GM18907 (cell line): ENCODE measurements around the gene ADARB1.

Source experiments
- ATAC-seq: cut with Tn5 transposase; IDR thresholded peaks from one replicate; pipeline ENCODE4 v1.9.1; 2021; ENCODE audit warnings: mild to moderate bottlenecking, moderate library complexity; ENCODE audit not compliant: unreplicated experiment

The ADARB1 gene

DNA sequence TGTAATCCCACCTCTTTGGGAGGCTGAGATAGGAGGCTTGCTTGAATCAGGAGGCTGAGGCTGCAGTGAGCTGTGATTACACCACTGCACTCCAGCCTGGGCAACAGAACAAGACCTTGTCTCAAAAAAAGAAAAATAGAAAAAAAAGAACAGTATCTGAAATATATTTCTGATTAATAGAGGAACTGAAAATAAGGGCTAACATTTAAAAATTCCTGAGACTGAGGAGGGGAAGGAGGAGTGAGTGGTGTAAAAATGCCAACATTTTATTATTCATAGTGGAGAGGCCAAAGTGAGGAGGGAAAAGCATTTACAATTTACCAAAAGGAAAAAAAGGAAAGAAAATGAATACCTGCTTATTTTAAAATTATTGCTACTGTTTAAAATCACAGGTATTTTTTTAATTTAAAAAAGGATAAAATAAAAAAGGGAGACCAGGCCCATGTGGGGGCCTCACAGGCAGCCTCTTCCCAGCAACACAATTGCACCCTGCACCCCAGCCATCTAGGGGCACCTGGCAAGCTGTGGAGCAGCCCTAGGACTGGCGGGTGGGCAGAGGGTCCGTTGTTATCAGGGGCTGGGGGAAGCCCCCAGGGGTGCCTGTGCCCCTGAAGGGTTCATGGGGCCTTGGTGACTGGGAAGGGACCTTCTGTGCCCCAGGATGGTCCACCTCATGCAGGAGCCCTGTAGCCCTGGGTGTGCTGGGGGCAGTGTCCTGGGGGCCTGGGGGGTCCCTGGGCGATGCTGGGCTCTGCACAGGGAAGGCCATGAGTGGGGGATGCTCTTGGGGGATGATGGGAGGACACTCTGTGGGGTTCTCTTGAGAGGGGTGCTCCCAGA, 34.8 kb upstream of the ADARB1 start:
- ATAC-seq = no peak

DNA sequence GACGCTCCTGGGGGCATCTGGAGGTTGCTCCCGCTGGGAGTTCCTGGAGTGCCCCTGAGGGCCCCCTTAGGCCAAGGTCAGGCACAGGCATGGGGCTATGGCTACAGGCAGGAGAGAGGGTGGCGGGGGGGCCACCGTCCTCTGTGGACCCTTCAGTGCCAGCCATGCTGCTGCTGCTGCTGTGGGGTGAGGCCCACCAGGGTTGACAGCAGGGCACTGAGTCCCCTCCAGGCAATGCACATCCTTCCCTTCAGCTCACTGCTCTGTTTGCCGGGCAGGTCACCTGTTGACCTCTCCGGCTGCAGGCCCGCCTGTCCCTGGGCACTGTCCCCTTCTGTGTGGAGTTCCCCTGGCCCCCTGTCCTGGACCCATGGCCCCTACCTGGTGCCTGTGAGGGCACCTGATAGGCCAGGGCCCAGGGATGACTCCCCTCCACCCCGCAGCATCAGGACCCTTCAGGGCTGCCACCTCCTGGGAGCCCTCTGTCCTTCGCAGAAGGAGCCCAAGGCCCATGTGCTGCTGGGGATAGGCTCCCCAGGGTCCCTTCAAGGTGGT, 34.1 kb upstream of the ADARB1 start:
- no peak for ATAC-seq

DNA sequence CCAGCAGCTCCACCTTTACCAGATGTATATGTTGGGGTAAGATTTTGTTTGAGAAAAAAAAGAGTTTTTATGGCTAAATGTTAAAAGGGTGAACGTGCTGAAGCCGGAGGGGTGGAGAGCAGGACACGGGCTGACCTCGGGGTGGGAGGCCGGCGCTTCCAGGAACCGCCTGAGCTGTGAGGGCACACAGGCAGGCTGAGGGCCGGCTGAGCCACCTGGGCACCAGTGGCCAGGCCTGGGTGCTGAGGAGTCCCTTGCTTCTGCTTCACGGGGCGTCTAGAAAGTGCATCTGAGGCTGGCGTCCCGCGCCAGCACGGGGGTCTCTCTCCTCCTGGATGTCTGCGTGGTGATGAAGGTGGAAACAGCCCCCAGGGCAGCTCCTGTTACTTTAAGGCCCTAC, 33.6 kb upstream of the ADARB1 start:
- no peak for ATAC-seq

DNA sequence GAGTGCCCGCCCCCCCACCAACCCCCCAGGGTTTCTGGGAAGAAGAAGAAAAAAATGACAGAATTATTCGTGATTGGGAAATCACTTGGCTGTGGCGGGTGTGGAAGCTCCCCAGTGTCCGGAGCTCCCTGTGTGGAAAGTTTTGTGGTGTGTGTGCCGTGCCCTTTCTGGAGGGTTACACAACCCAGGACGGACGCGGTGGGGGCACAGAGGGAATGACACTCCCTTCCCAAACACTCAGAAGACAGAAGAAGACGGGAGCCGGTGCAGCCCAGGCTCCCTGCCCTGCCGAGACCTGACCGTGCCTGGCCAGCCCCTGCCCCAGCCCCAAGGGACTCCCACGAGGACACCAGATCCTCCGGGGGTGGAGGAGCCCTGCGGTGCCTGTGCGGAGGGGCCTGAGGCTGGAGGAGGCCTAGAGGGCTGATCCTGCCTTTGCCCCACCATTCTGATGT, 33.0 kb upstream of the ADARB1 start:
- no peak for ATAC-seq

DNA sequence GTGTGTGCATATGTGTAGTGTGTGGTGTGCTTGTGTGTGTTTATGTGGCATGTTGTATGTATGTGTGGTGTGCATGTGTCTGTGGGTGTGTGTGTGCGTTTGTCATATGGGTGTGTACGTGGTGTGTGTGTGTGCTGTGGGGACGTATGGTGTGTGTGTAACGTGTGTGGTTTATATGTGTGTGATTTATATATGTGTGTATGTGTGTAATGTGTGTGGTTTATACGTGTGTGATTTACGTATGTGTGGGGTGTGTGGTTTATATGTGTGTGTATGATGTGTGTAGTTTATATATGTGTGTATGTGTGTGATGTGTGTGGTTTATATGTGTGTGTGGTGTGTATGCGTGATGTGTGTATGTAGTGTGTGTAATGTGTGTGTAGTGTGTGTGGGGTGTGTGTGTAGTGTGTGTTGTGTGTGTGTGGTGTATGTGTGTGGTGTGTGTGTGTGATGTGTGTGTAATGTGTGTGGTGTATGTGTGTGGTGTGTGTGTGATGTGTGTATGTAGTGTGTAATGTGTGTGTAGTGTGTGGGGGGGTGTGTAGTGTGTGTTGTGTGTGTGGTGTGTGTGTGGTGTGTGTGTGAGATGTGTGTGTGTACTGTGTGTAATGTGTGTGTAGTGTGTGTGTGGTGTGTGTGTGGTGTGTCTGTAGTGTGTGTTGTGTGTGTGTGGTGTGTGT, 32.3 kb upstream of the ADARB1 start:
- ATAC-seq = no peak

DNA sequence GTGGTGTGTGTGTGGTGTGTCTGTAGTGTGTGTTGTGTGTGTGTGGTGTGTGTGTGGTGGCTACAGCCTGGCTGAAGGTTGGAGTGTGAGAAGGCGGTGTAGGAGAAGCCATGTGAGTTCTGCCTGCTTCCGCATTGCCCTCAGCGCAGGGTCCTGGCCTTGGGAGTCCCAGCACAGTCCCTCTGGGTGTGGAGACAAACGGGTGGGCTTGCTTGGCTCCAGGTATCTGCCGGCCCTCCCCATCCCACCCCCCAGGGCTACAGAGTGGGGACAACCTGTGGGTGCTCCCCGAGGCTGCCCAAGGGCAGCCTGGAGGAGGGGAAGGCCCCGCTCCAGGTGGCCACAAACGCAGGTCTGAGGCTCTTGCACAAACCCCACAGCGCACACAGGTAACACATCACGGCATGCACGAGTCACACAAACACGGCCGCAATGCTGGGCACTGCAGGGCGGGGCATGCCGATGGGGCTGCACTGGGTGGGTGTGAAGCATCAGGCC, 31.7 kb upstream of the ADARB1 start:
- ATAC-seq = no peak

DNA sequence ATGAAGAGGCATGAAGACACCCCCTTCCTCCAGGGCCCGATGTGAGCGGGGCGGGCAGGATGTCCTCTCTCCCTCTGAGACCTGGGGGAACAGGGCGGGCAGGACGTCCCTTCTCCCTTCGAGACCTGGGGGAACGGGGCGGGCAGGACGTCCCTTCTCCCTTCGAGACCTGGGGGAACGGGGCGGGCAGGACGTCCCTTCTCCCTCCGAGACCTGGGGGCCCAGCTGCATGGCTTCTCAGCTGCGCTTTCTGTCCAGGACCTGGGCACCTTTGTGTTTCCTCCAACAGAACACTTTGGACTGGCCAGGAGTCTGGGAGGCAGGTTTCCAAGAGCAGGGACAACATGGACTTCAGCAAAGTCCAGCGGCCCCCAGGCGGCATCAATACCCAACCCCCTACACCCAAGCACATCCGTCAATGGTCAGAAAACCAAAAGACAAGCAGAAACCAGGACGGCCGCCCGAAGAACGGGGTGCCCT, 30.8 kb upstream of the ADARB1 start:
- no peak for ATAC-seq

DNA sequence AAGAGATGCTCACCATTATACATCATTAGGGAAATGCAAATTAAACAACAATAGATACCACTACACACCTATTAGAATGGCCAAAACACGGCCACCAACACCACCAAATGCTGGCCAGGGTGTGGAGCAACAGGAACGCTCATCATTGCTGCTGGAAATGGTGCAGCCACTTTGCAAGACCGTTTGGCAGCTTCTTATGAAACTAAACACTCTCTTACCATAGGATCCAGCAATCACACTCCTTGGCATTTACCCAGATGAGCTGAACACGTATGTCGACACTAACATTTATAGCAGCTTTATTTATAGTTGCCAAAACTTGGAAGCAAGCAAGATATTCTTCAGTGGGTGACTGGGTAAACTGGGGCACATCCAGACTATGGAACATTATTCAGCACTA, 28.9 kb upstream of the ADARB1 start:
- no peak for ATAC-seq

DNA sequence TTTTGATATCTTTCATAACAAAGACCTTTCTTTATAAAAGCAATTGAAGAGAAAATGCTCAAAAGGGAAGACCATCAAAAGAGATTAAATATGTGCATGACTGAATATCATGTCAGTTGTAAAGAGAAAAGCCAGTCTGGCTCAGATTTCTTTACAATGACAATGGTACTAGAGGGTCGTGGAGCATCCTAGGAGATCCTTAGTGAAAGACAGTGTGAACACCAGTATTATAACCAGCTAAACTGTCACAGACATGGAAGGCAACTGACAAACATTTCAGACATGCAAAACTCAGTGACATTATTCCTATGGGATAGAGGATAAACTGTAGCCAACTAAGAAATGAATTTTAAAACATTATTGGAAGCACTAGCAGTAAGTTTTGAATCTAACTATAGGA, 27.1 kb upstream of the ADARB1 start:
- no peak for ATAC-seq

DNA sequence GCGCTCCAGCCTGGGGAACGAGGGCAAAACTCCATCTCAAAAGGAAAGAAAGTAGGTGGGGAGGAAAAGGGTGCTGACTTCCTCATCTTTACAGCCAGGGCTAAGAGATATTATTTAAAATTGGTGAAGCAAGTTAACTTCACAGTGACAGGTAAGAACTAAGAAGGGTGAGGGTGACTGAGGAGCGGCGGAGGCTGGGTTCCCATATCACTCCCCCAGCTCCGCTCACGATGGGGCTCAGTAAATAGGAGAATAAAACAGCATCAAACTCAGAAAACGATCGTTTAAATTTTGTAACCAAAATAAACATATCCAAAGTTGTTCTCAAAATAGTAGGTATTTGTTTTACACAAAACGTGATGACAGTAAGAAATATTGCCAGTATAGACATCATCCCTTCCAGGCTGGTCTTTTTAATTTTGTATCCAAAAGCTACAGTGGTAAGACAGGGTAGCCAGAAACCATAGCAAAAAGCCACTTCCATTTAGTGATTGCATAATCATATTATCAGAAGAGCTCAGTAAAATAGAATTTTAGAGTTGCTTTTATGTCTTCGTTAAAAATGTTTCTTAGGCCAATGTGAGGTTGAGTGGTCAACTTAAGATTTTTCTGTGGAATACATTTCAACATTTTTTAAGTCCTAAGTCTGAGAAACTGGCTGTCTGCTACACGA, 26.2 kb upstream of the ADARB1 start:
- ATAC-seq = no peak

DNA sequence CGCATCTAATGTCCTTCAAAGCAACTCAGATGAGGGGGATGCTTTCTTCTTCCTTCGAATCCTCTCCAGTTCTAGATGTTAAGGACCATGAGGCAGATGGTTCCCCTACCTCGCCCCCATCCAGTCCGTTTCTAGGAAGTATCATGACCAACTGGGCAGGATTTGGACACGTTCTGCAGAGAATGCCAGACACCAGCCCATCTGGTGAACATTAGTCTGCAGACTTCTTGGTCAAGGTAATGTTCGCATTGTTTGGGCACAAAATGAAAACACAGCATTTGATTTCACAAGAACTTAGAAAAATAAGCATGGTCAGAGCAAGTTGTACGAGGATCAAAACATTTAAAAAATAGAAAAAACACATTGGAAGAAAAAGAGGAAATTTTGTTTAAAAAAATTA, 25.4 kb upstream of the ADARB1 start:
- ATAC-seq = no peak

DNA sequence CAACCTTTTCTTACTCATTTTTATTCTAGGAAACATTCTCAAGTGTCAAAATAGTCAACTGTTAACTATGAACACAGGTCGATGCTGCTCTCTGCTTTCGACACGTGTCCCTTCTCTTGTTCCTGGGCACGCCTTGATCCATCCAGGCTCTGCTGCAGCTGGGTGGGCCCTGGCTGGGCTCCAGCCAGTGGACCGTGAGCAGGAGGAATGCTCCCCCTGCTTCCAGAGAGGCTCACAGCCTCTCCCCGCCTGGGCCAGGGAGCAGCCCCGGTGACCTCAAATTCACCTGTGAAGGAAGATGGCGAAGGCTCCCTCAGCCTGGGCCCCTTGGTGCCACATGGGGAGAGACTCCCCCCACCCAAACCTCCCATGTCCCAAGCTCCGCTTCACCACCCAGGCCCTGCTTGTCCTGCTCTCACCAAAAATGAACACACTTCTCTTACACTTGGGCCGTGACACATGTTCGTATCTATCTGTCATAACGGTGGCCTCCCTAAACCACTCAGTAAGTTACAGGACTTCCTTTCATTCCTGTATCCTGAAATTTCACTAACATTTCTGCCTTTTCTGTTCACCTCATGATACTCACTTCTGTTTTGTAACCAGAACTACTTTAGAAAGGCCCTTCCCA, 24.6 kb upstream of the ADARB1 start:
- ATAC-seq = no peak

DNA sequence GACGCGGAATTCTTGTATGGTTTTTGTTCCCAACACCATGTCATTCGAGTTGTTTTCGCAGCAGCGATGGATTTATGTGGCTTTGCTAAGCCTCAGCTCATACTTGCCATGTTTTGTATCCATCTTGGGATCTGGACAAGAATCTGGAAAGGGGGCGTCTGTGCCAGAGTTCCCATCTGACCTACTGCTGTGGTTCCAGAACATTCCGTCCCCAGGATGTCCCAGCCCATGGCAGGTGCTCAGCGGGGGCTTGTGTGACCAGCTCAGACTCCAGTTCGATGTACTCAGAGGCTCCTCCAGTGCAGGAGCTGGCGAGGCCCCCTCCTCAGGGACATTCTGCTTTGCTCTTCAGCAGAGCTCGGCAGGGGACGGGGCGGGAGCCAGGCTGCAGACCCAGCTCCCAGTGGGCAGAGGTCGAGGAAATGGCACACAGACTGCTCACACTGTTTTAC, 24.0 kb upstream of the ADARB1 start:
- ATAC-seq = no peak

DNA sequence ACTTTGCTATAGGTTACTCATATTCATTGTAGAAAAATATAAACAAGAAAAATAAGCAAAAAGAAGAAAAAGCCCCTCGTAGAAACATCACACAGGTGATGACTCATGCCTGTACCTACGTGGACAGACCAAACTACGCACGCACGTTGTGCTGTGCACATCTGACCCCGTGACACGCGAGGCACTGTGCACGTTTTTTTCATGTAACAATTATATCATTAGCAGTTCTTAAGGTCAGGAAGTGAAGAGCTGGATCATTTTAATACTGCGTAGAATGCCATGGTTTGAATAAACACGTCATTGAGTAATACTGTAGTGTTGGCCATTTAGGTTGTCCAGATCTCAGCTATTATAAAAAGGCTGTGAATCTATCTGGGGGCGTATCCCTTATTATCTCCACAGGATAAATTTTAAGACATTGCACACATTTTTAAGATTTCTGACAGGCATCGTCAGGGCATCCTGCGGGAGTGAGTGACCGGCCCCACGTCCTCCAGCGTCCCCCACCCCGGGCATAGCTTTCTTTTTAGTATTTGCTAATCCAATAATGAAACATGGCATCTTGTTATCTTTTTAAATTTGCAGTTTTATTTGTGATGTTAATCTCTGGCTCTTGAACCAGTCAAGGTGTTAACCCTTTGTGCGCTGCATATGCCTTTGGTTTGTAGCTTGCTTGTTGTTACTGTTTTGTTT, 23.4 kb upstream of the ADARB1 start:
- no peak for ATAC-seq

DNA sequence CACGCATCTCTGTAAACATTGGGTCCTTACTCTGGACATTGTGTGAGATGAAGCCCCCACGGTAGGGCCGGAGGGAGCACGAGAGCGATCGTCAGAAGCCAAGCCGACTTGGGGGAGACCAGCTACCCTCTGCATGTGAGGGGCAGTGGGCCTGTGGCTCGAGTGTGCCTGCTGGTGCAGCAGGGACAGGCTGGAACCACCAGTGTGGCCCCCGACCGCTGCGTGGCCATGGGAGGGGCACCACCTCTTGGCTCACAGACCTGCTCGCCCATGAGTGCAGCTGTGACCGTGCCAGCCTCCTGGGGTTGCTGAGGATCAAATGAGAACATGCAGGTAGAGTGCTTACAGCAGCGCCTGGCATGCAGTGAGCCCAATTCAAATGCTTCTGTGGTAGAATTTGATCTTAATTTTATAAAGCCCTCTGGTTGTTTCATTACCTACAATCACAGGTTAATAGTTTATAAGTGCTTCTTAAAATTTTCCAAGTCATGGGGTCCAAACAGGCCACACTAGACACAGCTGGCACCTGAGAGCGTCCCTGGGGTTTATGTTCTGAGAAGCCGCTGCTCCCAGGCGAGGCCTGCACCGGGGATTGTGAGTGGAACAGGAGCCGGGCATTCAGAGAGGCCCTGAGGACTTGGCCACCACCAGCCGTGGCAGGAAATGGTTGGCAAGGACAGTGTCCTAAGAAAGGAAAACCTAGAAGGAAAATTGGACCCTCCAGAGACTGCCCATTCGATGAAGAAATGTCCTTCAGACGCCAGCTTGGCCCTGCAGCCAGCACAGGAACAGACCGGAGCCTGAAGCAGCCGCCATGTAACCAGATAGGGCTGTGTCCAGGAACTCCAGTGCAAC, 22.6 kb upstream of the ADARB1 start:
- no peak for ATAC-seq

DNA sequence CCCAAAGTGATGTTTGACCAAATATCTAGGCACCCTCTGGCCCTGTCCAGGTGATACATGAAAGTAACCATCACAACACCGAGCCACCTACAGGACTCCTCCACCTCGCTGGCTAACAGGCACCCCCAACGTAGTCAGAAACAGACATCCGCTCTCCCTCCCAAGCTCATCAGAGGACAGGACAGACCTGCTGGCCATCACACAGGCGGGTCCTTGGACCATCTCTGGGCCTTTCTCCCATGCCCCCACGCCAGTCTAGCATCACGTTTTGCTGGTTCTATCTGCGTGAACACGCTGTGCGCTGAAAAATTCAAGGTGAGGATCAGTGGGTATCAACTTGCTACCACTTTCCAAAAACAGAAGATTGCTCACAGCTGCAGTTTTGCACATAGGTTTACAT, 21.4 kb upstream of the ADARB1 start:
- no peak for ATAC-seq

DNA sequence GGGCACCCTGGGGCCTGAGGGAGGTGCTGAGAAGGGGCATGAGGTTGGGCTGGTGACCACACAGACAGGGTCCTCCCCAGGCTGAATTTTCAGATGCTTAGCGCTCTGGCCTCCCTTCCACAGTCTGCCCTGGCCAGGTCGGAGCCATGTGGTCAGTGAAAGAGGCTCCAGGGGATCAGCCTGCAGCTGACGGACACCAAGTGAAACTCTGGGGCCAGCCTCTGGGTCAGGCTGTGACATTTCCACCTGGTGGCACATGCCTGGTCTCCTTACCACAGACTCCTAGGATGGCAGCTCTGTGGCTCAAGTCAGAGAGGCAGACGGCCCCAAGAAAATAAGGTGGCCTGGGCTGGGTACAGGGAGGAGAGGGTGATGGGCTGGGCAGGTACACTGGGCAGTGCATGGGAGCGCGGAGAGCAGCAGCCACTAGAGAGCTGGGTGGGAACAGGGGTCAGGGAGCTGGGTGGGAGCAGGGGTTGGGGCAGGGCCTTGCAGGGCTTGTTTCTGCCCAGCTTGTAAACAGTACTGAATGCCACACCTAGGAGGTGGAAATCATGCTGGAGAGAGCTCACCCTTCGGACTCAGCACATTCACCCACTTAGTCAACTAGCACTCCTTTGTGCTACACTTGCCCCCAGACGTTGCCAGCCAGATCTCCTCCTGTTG, 20.7 kb upstream of the ADARB1 start:
- no peak for ATAC-seq

DNA sequence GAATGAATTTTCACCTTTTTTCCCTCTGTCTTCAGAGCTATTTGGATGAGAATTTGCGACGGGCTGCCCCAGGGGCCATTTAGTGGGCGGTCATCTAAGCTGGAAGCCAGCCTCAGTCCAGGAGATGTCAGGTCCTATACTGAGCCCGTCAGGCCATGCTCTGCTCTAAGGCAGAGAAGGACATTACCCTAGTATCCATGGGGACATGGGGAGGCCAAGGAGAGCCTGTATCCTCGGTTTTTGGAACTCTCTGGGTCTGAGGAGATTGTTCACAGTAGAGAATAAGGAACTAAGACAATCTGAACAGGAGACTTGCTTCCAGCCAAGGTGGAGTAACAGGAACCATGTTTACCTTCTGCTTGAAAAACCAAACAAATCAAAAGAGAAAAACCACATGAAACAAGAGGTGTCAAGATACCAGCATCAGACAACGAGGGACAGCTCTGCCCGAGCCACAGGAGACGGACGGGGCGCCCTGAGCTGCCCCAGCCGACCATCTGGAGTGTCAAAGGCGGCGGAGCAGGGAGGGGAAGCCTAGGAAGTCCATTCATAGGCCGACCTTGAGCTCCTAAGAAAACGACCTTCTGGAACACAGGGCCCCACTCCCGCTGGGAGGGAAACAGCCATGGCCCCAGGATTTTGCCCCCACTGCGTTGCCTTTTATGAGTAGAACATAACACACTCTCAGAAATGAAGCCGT, 20.0 kb upstream of the ADARB1 start:
- no peak for ATAC-seq
